Activated CD4-positive, alpha-beta memory T cell treated with anti-CD3 and anti-CD28 coated beads, Interleukin-2, amount 10 ng/mL, durations not matched to agents 7 days and 5 days (primary cell): ENCODE data around the gene CD93. TPM values are rescaled to one million over a fixed set of nuclear protein-coding genes. Genes with fewer than 3 reads are reported as not detected.

ENCODE experiments used
- CTCF ChIA-PET: fragments of 350-600 bp; sonication (Branson Sonifier 250); formaldehyde crosslinking; loops from one replicate; lab custom pipeline; 2021; ENCODE audit warnings: antibody characterized with exemption, inconsistent platforms; lab: Charles Lee
- POLR2A ChIA-PET: fragments of 350-600 bp; sonication (Branson Sonifier 250); formaldehyde crosslinking; loops from one replicate; lab custom pipeline; 2021; ENCODE audit warnings: antibody characterized with exemption; lab: Charles Lee
- DNase-seq: peaks from one replicate; pipeline ENCODE4 v3.0.0-alpha.2; 2020
- H3K27ac Mint-ChIP-seq: one replicate; pipeline ENCODE4 v1.8.0; 2021; ENCODE audit warnings: mild to moderate bottlenecking, mixed read lengths
- H3K27me3 Mint-ChIP-seq: one replicate; pipeline ENCODE4 v1.8.0; 2021; ENCODE audit warnings: mixed read lengths
- H3K36me3 Mint-ChIP-seq: one replicate; pipeline ENCODE4 v1.8.0; 2021; ENCODE audit warnings: low read depth, mixed read lengths
- H3K4me1 Mint-ChIP-seq: one replicate; pipeline ENCODE4 v1.8.0; 2021; ENCODE audit warnings: mixed read lengths
- H3K4me3 Mint-ChIP-seq: one replicate; pipeline ENCODE4 v1.8.0; 2021; ENCODE audit warnings: mild to moderate bottlenecking, mixed read lengths
- H3K9me3 Mint-ChIP-seq: one replicate; pipeline ENCODE4 v1.8.0; 2021; ENCODE audit warnings: mixed read lengths
- total RNA-seq, 2 experiments: library from RNA; stranded (reverse); gene quantifications; one replicate each; pipeline ENCODE4 v1.2.3, GENCODE V29; 2021

The CD93 gene
- total RNA-seq, 2 experiments from 2014 or later, result 5.1 to 5.6 TPM

- H3K4me1 Mint-ChIP-seq, result no peaks in the 10 kb centered on the region
- no peak for DNase-seq
- H3K9me3 Mint-ChIP-seq, result no peaks in the 10 kb centered on the region
- peaks cover 6% of the 10 kb centered on the region for H3K27me3 Mint-ChIP-seq
- CTCF ChIA-PET, result no interaction called here
- no peak overlapping the region for H3K27ac Mint-ChIP-seq
- no peak overlapping the region for H3K4me3 Mint-ChIP-seq
- no peaks in the 10 kb centered on the region for H3K36me3 Mint-ChIP-seq
- POLR2A ChIA-PET, result interaction anchor here (1.3 kb wide), 1 partner anchor 23 kb away, joined by 3 read pairs; no protein-coding TSS in a partner anchor
Measured at GRCh38 chr20:23101696-23102406, 15.7 kb upstream of the CD93 start.

DNA sequence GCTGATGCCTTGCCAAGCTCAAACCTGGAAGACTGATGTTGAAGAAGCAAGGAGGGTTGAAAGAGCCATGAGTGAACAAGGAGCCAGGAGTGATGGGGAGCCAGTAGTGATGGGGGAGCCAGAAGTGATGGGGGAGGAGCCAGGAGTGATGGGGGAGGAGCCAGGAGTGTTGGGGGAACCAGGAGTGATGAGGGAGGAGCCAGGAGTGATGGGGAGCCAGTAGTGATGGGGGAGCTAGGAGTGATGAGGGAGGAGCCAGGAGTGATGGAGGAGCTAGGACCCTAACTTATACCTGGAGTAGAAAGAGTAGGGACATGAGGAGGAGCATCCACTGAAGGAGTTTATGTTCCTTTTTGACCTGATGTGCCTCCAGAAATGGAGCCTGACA lies 14.6 kb upstream of the CD93 start:
- H3K27me3 Mint-ChIP-seq, result peaks cover 6% of the 10 kb centered on the region
- no peak overlapping the region for H3K27ac Mint-ChIP-seq
- H3K4me3 Mint-ChIP-seq, result no peak overlapping the region
- POLR2A ChIA-PET, result no interaction called here
- no peaks in the 10 kb centered on the region for H3K9me3 Mint-ChIP-seq
- no peak for DNase-seq
- CTCF ChIA-PET, result no interaction called here
- no peaks in the 10 kb centered on the region for H3K4me1 Mint-ChIP-seq
- H3K36me3 Mint-ChIP-seq, result no peaks in the 10 kb centered on the region

- H3K4me3 Mint-ChIP-seq, result no peak overlapping the region
- H3K27ac Mint-ChIP-seq, result no peak overlapping the region
- H3K4me1 Mint-ChIP-seq, result peaks cover 2% of the 10 kb centered on the region
- DNase-seq, result no peak
- no peaks in the 10 kb centered on the region for H3K36me3 Mint-ChIP-seq
- ChIA-PET CTCF (no interaction called here), POLR2A (no interaction called here)
- H3K27me3 Mint-ChIP-seq, result peaks cover 6% of the 10 kb centered on the region
- H3K9me3 Mint-ChIP-seq, result no peaks in the 10 kb centered on the region
Measured at GRCh38 chr20:23099791-23100719, 13.9 kb upstream of the CD93 start.

DNA sequence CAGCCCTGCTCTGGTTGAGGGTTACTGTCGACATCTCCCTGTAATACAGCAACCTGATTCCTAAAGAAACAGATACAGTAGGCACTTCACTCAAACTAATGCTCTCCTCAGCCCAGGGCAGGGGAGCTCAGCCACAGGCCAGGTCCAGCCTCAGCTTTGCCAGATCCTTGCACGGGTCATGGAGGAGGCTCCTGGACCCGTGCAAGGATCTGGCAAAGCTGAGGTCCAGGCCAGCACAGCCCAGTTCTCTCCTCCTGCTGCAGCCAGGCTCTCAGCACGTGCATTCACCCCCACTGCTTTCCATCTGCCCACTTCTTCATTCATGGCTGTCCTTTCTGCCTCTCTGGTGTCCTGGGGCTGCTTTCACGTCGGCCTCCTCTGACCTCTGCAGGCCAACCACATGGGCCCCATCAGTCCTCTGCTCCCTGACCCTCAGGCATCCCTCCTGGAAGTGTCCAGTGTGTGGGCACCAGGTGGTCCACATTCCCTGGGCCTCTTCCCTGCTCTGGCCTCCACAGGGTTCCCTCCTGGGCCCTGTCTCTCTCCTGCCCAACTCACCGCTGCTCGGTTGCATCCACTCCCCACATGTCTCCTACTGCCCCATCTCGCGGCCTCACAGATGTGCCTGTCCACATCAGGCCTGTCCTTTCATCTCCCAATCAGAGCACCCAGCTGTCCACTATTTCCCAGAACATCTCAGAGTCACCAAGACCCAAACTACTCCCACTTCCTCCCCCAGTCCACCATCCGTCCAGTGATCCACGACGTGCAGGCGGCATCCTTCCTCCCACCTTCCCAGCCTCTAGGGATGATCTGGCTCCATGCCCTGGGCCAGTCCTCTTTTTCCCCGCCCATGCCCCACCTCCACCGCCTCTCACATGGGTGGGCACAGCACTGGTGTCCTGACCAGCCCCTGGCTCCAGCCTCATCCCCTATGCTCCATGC lies 11.8 kb upstream of the CD93 start:
- H3K27me3 Mint-ChIP-seq, result peaks cover 6% of the 10 kb centered on the region

DNA sequence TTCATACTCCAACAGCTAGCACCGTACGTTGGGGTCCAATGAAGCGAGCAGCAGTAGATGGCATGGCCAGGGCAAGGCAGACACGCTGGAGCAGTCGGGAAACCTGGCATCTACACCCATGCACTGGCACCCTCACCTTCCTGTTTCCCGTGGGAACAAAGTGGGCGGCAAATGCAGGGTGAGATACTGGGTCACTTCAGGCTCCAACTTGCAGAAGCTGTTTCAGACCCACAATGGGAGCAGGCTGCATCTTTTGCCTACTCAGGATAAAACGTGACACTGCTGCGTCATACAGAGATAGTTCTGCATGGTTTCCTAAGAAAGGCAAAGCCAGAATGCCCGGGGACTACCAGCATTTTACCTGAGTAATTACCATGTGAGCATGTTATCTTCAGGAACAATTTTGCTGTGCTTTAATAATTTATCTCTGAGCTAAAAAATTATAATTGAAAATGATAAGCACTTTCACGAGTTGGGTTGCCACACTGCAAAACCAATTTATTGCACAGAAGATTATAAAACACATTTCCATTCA lies 10.9 kb upstream of the CD93 start:
- POLR2A ChIA-PET, result no interaction called here
- H3K9me3 Mint-ChIP-seq, result no peaks in the 10 kb centered on the region
- no peaks in the 10 kb centered on the region for H3K36me3 Mint-ChIP-seq
- no peak overlapping the region for H3K4me3 Mint-ChIP-seq
- no peak for DNase-seq
- peaks cover 8% of the 10 kb centered on the region for H3K27me3 Mint-ChIP-seq
- CTCF ChIA-PET, result no interaction called here
- peaks cover 5% of the 10 kb centered on the region for H3K4me1 Mint-ChIP-seq
- no peak overlapping the region for H3K27ac Mint-ChIP-seq

More for the DNA sequence above, 11.8 kb upstream of the CD93 start:
- H3K4me1 Mint-ChIP-seq, result peaks cover 5% of the 10 kb centered on the region
- no peak overlapping the region for H3K4me3 Mint-ChIP-seq
- DNase-seq, result no peak
- CTCF ChIA-PET, result no interaction called here
- no peaks in the 10 kb centered on the region for H3K9me3 Mint-ChIP-seq
- POLR2A ChIA-PET, result no interaction called here
- no peak overlapping the region for H3K27ac Mint-ChIP-seq
- H3K36me3 Mint-ChIP-seq, result no peaks in the 10 kb centered on the region

- Mint-ChIP-seq H3K4me3 (no peak overlapping the region), H3K27ac (no peak overlapping the region), H3K9me3 (no peaks in the 10 kb centered on the region), H3K4me1 (peaks cover 5% of the 10 kb centered on the region), H3K36me3 (no peaks in the 10 kb centered on the region), H3K27me3 (peaks cover 10% of the 10 kb centered on the region)
- ChIA-PET POLR2A (interaction anchor here (0.6 to 1.3 kb wide), 2 partner anchors 10 to 1065 kb away, joined by 4 read pairs; partner anchors contain the start of gene CD93), CTCF (interaction anchor here (1.0 kb wide), 1 partner anchor 11 kb away, joined by 3 read pairs; no protein-coding TSS in a partner anchor)
- no peak for DNase-seq
Measured at GRCh38 chr20:23096097-23096496, 10.0 kb upstream of the CD93 start.

DNA sequence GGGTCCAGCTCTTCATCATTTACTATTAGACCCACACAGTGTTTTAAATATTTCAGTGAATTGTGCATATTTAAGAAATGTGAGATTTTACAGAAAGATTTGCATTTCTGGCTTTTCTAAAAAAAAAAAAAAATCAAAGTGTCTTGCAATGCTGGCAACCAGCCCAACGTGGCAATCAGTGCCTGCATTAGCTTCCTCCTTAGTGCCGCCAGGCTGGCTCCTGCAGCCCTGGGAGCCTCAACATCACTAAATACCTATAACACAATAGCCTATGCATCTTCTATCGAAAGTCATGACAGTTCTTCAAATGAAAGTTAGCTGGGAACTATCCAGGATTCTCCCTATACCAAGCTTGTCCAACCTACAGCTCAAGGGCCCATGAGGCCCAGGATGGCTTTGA lies 9.4 kb upstream of the CD93 start:
- H3K36me3 Mint-ChIP-seq, result no peaks in the 10 kb centered on the region
- peaks cover 5% of the 10 kb centered on the region for H3K4me1 Mint-ChIP-seq
- POLR2A ChIA-PET, result interaction anchor here (0.6 to 1.3 kb wide), 2 partner anchors 9 to 1064 kb away, joined by 4 read pairs; partner anchors contain the start of gene CD93
- CTCF ChIA-PET, result interaction anchor here (1.0 kb wide), 1 partner anchor 12 kb away, joined by 3 read pairs; no protein-coding TSS in a partner anchor
- H3K27me3 Mint-ChIP-seq, result peaks cover 10% of the 10 kb centered on the region
- H3K4me3 Mint-ChIP-seq, result no peak overlapping the region
- DNase-seq, result no peak
- no peaks in the 10 kb centered on the region for H3K9me3 Mint-ChIP-seq
- no peak overlapping the region for H3K27ac Mint-ChIP-seq

DNA sequence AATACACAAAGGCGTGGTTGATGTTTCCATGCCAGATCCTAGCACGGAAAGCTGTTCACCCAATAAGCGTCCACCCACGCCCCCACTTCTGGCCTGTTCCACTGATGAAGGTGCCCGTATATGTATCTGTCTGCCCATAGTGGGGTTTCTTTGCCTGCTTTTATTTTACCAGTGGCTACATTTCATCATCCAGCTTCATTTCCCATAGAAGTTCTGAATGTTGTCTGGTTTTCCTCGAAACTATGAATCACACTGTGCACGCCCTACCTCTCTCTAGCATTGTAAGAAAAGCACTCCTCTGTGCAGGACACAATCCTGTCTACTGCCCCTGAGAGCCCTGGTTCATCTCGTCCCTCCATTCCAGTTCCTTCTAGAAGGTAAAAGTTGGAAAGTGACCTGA lies 8.8 kb upstream of the CD93 start:
- Mint-ChIP-seq H3K4me1 (peaks cover 5% of the 10 kb centered on the region), H3K9me3 (no peaks in the 10 kb centered on the region), H3K4me3 (no peak overlapping the region), H3K36me3 (no peaks in the 10 kb centered on the region), H3K27me3 (peaks cover 12% of the 10 kb centered on the region), H3K27ac (no peak overlapping the region)
- DNase-seq, result no peak
- POLR2A ChIA-PET, result no interaction called here
- CTCF ChIA-PET, result no interaction called here

DNA sequence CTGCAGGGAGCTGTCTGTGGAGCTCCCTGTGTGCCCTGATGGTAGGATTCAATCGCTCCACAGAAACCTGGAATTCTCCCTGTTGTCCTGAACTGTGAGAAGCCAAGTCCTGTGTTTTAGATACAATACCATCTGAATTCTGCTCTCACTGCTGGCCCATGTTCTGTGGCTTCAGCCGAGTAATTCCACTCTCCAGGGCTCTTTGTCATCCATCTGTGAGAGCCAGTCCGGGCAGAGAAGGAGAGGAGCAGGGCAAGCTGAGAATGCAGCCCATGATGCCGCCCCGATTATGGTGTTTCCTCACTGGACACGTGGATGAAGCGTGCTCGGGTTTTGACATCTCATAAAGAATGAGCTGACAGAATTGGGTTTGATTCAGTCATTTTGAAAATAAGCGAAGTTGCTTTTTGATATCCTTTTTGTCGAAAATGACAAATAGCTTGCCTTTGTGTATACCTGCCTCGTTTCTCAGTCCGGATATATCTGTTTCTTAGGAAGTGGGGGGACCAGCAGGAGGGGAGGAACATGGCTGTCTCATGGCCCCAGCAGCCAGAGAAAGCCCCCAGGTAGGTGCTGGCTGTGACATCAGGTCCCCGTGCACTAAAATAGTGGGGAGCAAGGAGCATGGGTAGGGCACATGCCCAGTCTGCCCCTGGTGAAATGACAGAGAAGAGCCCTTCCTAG lies 8.2 kb upstream of the CD93 start:
- H3K27ac Mint-ChIP-seq, result no peak overlapping the region
- H3K36me3 Mint-ChIP-seq, result no peaks in the 10 kb centered on the region
- H3K4me1 Mint-ChIP-seq, result peaks cover 5% of the 10 kb centered on the region
- no peak for DNase-seq
- no peak overlapping the region for H3K4me3 Mint-ChIP-seq
- peaks cover 10% of the 10 kb centered on the region for H3K27me3 Mint-ChIP-seq
- ChIA-PET CTCF (no interaction called here), POLR2A (no interaction called here)
- no peaks in the 10 kb centered on the region for H3K9me3 Mint-ChIP-seq

DNA sequence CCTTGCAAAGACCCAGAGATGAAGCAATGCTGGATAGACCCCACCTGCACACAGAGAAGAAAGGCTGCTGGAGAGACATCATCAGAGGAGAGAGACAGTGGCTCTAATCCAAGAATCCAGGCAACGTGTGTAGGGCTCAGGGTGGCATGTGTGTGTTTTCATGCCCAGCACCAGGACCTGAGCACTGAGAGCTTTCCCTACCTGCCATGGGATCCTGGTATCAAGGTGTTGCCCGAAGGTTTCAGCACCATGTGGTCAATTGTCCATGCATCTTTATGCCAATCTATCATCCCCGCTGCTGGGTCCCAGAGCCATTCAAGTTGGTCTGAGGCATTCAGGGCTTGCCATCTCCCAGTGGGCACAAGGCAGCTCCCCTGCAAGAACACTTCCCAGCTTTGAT lies 7.5 kb upstream of the CD93 start:
- H3K27ac Mint-ChIP-seq, result no peak overlapping the region

DNA sequence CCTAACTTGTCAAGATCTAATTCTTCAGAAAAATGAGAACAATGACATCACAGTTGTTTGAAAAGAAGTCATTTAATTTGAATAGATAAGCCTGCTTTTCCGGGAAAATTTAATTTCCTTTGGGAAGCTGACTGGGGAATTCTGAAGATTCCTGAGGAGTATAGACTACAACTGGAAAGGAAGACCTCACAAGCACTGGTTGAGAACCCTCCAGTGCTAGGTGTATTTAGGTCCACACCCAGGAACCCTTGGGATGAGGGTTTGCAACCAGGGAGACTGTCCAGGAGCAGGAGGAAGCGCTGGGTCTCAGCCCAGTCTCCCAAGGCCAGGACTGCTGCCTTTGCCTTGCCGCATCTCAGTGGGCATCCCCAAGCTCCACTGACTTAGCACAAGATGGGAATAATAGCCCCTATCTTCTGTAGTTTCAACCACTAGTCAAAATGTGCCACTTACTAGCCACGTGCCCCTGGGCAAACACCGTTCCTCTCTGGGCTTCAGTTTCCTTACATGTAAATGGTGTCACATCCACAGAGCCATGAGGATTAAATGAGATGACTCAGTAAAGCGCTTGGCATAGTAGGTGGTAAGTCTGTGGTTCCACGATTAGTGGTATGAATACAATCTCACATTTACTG lies 6.9 kb upstream of the CD93 start:
- Mint-ChIP-seq H3K27ac (no peak overlapping the region), H3K27me3 (peaks cover 10% of the 10 kb centered on the region), H3K36me3 (no peaks in the 10 kb centered on the region), H3K9me3 (no peaks in the 10 kb centered on the region), H3K4me1 (peaks cover 5% of the 10 kb centered on the region), H3K4me3 (no peak overlapping the region)
- no peak for DNase-seq
- ChIA-PET POLR2A (no interaction called here), CTCF (no interaction called here)

More for the DNA sequence above, 7.5 kb upstream of the CD93 start:
- peaks cover 5% of the 10 kb centered on the region for H3K4me1 Mint-ChIP-seq
- POLR2A ChIA-PET, result no interaction called here
- H3K36me3 Mint-ChIP-seq, result no peaks in the 10 kb centered on the region
- no peak for DNase-seq
- CTCF ChIA-PET, result no interaction called here
- no peak overlapping the region for H3K4me3 Mint-ChIP-seq
- peaks cover 10% of the 10 kb centered on the region for H3K27me3 Mint-ChIP-seq
- no peaks in the 10 kb centered on the region for H3K9me3 Mint-ChIP-seq
